ENCODE measurements around the gene CYB5R3.

The CYB5R3 gene

GRCh38 chr22:42596336-42596735 is 52.9 kb downstream of the CYB5R3 start:
- DNase-seq (ENCODE audit: low read depth in 1 of 2, low spot score in 1 of 2): no peak
- Histone ChIP-seq H3K4me3 (replicated peaks; ENCODE audit: insufficient read depth, low read length) (no peak overlapping the region), H3K27ac (replicated peaks) (no peak overlapping the region), H3K27me3 (ENCODE audit: insufficient read depth, poor library complexity, severe bottlenecking) (no peaks in the 10 kb centered on the region)
- TF ChIP-seq SPI1 (IDR thresholded peaks at IDR 0.05; ENCODE audit: borderline replicate concordance, low read depth) (no peak), CTCF (IDR thresholded peaks at IDR 0.05; ENCODE audit: insufficient read depth, low read length) (no peak), GABPA (IDR thresholded peaks at IDR 0.05; ENCODE audit: low read depth) (no peak), REST (IDR thresholded peaks at IDR 0.05; ENCODE audit: insufficient replicate concordance, low read depth) (no peak), POLR2AphosphoS5 (IDR thresholded peaks at IDR 0.05; ENCODE audit: low read depth) (no peak)

- Histone ChIP-seq H3K27me3 (ENCODE audit: insufficient read depth, poor library complexity, severe bottlenecking) (no peaks in the 10 kb centered on the region), H3K4me3 (replicated peaks; ENCODE audit: insufficient read depth, low read length) (no peak overlapping the region), H3K27ac (replicated peaks) (no peak overlapping the region)
- DNase-seq (ENCODE audit: low read depth in 1 of 2, low spot score in 1 of 2): no peak
- TF ChIP-seq REST (IDR thresholded peaks at IDR 0.05; ENCODE audit: insufficient replicate concordance, low read depth): no peak
- no peak for TF ChIP-seq GABPA (IDR thresholded peaks at IDR 0.05; ENCODE audit: low read depth)
- TF ChIP-seq POLR2AphosphoS5 (IDR thresholded peaks at IDR 0.05; ENCODE audit: low read depth): no peak
- TF ChIP-seq CTCF (IDR thresholded peaks at IDR 0.05; ENCODE audit: insufficient read depth, low read length): no peak
- TF ChIP-seq SPI1 (IDR thresholded peaks at IDR 0.05; ENCODE audit: borderline replicate concordance, low read depth): no peak
These were observed 53.8 kb downstream of the CYB5R3 start for GRCh38 chr22:42595434-42595833.

- Histone ChIP-seq H3K27ac (replicated peaks) (no peak overlapping the region), H3K27me3 (ENCODE audit: insufficient read depth, poor library complexity, severe bottlenecking) (no peaks in the 10 kb centered on the region), H3K4me3 (replicated peaks; ENCODE audit: insufficient read depth, low read length) (no peak overlapping the region)
- TF ChIP-seq GABPA (IDR thresholded peaks at IDR 0.05; ENCODE audit: low read depth): no peak
- TF ChIP-seq POLR2AphosphoS5 (IDR thresholded peaks at IDR 0.05; ENCODE audit: low read depth): no peak
- no peak for TF ChIP-seq CTCF (IDR thresholded peaks at IDR 0.05; ENCODE audit: insufficient read depth, low read length)
- TF ChIP-seq REST (IDR thresholded peaks at IDR 0.05; ENCODE audit: insufficient replicate concordance, low read depth): no peak
- TF ChIP-seq SPI1 (IDR thresholded peaks at IDR 0.05; ENCODE audit: borderline replicate concordance, low read depth): no peak
- no peak for DNase-seq (ENCODE audit: low read depth in 1 of 2, low spot score in 1 of 2)
These were observed 57.2 kb downstream of the CYB5R3 start for GRCh38 chr22:42591987-42592386.
